ENCODE results near the gene PRUNE2.
"Not testable (repeated sequence)": the region's sequence is repeated elsewhere in the genome, so short reads cannot be mapped to it uniquely, and the experiment has no call there.

PRUNE2 gene

GRCh38 chr9:76605321-76605900 is 300.5 kb downstream of the PRUNE2 start:
- no peak overlapping the region for H3K4me3 ChIP-seq (ENCODE audit: low read length in 2 of 2)
- H3K36me3 ChIP-seq (ENCODE audit: control insufficient read depth in 2 of 2, insufficient read depth in 2 of 2, low read length in 2 of 2): no peaks in the 10 kb centered on the region
- peaks cover 0 to 3% of the 10 kb centered on the region in 2 donors for H3K4me1 ChIP-seq (ENCODE audit: control insufficient read depth in 2 of 2, insufficient read depth in 2 of 2, low read length in 2 of 2)
- no peaks in the 10 kb centered on the region for H3K9me3 ChIP-seq (ENCODE audit: control insufficient read depth in 2 of 2, low read length in 2 of 2)
- no peak overlapping the region for H3K27ac ChIP-seq (ENCODE audit: low read depth in 2 of 2, low read length in 2 of 2)
- no peaks in the 10 kb centered on the region for H3K27me3 ChIP-seq (ENCODE audit: control insufficient read depth in 2 of 2, insufficient read depth in 2 of 2, low read length in 2 of 2)
- H3K9ac ChIP-seq (ENCODE audit: low read depth in 1 of 2, low read length in 2 of 2): no peak overlapping the region

DNA sequence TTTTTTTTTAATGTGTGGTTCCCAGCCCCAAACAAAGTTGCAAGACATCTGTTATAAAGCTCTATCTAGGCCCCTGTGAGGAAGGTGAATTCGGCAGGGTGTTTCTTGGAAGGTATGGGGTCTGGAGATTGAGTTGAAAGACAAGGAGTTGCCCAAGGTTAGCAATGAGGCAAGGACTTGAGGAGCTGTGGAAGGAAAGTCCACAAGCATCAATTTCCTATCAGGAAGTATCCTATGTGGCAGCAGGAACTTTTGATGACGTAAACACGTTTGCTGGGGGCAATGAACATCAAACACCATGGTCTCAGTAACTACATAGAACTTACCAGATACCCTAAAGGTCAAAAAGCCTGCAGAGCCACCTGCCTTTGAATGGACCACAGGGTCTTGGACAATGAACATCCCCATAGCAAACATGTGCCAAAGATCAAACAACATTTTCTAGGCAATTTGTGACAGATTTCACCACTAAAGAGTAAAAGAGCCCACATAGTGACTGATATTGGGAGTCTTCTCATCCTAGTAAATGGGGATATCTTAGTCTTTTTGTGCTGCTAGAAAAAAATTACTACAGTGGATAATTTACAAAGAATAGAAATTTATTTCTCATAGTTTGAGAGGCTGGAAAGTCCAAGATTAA is 301.9 kb downstream of the PRUNE2 start:
- H3K4me1 ChIP-seq (ENCODE audit: control insufficient read depth in 2 of 2, insufficient read depth in 2 of 2, low read length in 2 of 2): peaks cover 0 to under 1% of the 10 kb centered on the region in 2 donors
- no peaks in the 10 kb centered on the region for H3K9me3 ChIP-seq (ENCODE audit: control insufficient read depth in 2 of 2, low read length in 2 of 2)
- no peak overlapping the region for H3K9ac ChIP-seq (ENCODE audit: low read depth in 1 of 2, low read length in 2 of 2)
- H3K27ac ChIP-seq (ENCODE audit: low read depth in 2 of 2, low read length in 2 of 2): no peak overlapping the region
- H3K36me3 ChIP-seq (ENCODE audit: control insufficient read depth in 2 of 2, insufficient read depth in 2 of 2, low read length in 2 of 2): no peaks in the 10 kb centered on the region
- no peaks in the 10 kb centered on the region for H3K27me3 ChIP-seq (ENCODE audit: control insufficient read depth in 2 of 2, insufficient read depth in 2 of 2, low read length in 2 of 2)
- no peak overlapping the region for H3K4me3 ChIP-seq (ENCODE audit: low read length in 2 of 2)

DNA sequence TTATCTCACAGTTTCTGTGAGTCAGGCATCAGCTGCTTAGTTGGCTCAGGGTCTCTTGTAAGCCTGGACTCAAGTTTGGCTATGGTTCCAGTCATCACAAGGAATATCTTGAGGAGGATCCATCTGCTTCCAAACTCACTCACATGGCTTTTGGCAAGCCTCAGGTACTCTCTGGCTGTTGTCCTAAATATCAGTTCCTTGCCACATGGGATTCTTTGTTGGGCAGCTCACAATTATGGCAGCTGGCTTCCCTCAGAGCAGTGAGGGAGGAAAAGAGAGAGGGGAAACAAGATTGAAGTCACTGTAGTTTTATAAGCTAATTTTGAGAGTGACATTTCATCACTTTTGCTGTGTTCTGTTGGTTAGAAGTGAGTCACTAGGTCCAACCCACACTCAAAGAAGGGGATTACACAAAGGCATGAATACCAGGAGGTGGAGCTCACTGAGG is 302.4 kb downstream of the PRUNE2 start:
- H3K27me3 ChIP-seq (ENCODE audit: control insufficient read depth in 2 of 2, insufficient read depth in 2 of 2, low read length in 2 of 2): no peaks in the 10 kb centered on the region
- H3K36me3 ChIP-seq (ENCODE audit: control insufficient read depth in 2 of 2, insufficient read depth in 2 of 2, low read length in 2 of 2): no peaks in the 10 kb centered on the region
- no peak overlapping the region for H3K9ac ChIP-seq (ENCODE audit: low read depth in 1 of 2, low read length in 2 of 2)
- H3K9me3 ChIP-seq (ENCODE audit: control insufficient read depth in 2 of 2, low read length in 2 of 2): no peaks in the 10 kb centered on the region
- no peaks in the 10 kb centered on the region for H3K4me1 ChIP-seq (ENCODE audit: control insufficient read depth in 2 of 2, insufficient read depth in 2 of 2, low read length in 2 of 2)
- no peak overlapping the region for H3K27ac ChIP-seq (ENCODE audit: low read depth in 2 of 2, low read length in 2 of 2)
- no peak overlapping the region for H3K4me3 ChIP-seq (ENCODE audit: low read length in 2 of 2)

DNA sequence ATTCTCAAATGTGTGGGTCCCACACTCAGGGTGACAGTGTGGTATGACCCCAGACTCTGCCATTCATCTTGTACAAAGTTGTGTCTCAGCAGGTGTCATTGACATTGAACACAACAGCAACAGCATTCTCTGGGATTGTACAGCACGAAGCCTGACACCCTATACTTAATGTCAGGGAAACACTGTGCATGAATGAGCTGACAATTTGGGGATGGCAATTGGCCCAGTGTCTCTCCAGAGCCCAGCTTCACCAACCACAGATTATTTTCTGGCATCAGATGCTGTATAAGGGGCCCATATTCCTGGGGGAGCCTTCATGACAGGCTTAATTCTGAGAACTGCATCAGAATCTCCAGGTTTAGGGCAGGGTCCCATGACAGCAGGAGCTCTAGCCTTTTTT is 303.7 kb downstream of the PRUNE2 start:
- Histone ChIP-seq H3K27ac (ENCODE audit: low read depth in 2 of 2, low read length in 2 of 2) (no peak overlapping the region), H3K9me3 (ENCODE audit: control insufficient read depth in 2 of 2, low read length in 2 of 2) (no peaks in the 10 kb centered on the region), H3K4me1 (ENCODE audit: control insufficient read depth in 2 of 2, insufficient read depth in 2 of 2, low read length in 2 of 2) (no peaks in the 10 kb centered on the region), H3K4me3 (ENCODE audit: low read length in 2 of 2) (no peak overlapping the region), H3K27me3 (ENCODE audit: control insufficient read depth in 2 of 2, insufficient read depth in 2 of 2, low read length in 2 of 2) (no peaks in the 10 kb centered on the region), H3K36me3 (ENCODE audit: control insufficient read depth in 2 of 2, insufficient read depth in 2 of 2, low read length in 2 of 2) (no peaks in the 10 kb centered on the region), H3K9ac (ENCODE audit: low read depth in 1 of 2, low read length in 2 of 2) (no peak overlapping the region)

- no peaks in the 10 kb centered on the region for H3K9me3 ChIP-seq (ENCODE audit: control insufficient read depth in 2 of 2, low read length in 2 of 2)
- H3K27ac ChIP-seq (ENCODE audit: low read depth in 2 of 2, low read length in 2 of 2): no peak overlapping the region
- H3K9ac ChIP-seq (ENCODE audit: low read depth in 1 of 2, low read length in 2 of 2): no peak overlapping the region
- H3K27me3 ChIP-seq (ENCODE audit: control insufficient read depth in 2 of 2, insufficient read depth in 2 of 2, low read length in 2 of 2): no peaks in the 10 kb centered on the region
- no peak overlapping the region for H3K4me3 ChIP-seq (ENCODE audit: low read length in 2 of 2)
- H3K36me3 ChIP-seq (ENCODE audit: control insufficient read depth in 2 of 2, insufficient read depth in 2 of 2, low read length in 2 of 2): no peaks in the 10 kb centered on the region
- H3K4me1 ChIP-seq (ENCODE audit: control insufficient read depth in 2 of 2, insufficient read depth in 2 of 2, low read length in 2 of 2): no peaks in the 10 kb centered on the region
Observed at GRCh38 chr9:76600007-76600615, 305.8 kb downstream of the PRUNE2 start.

GRCh38 chr9:76598981-76599380 is 306.9 kb downstream of the PRUNE2 start:
- no peaks in the 10 kb centered on the region for H3K36me3 ChIP-seq (ENCODE audit: control insufficient read depth in 2 of 2, insufficient read depth in 2 of 2, low read length in 2 of 2)
- no peaks in the 10 kb centered on the region for H3K4me1 ChIP-seq (ENCODE audit: control insufficient read depth in 2 of 2, insufficient read depth in 2 of 2, low read length in 2 of 2)
- H3K27me3 ChIP-seq (ENCODE audit: control insufficient read depth in 2 of 2, insufficient read depth in 2 of 2, low read length in 2 of 2): no peaks in the 10 kb centered on the region
- no peak overlapping the region for H3K4me3 ChIP-seq (ENCODE audit: low read length in 2 of 2)
- no peak overlapping the region for H3K9ac ChIP-seq (ENCODE audit: low read depth in 1 of 2, low read length in 2 of 2)
- no peaks in the 10 kb centered on the region for H3K9me3 ChIP-seq (ENCODE audit: control insufficient read depth in 2 of 2, low read length in 2 of 2)
- no peak overlapping the region for H3K27ac ChIP-seq (ENCODE audit: low read depth in 2 of 2, low read length in 2 of 2)

DNA sequence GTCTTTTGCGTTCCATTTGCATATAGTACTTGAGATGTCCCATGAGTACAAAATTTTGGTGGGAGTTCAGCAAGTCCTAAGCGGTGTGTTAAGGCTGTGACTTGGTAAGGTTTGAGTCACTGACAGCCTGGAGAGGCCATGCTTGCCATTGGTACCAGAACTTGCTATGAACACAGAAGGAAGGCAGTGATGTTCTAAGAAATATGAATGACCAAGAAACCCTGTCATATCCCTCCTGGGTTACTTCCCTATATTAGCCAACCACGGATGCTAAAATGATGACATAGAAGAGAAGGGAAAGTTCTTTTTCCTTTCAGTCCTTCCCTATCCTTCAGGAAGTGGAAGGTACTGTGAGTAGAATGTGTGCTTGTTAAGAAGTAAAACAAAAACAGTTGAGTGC is 310.3 kb downstream of the PRUNE2 start:
- no peak overlapping the region for H3K27ac ChIP-seq (ENCODE audit: low read depth in 2 of 2, low read length in 2 of 2)
- H3K4me1 ChIP-seq (ENCODE audit: control insufficient read depth in 2 of 2, insufficient read depth in 2 of 2, low read length in 2 of 2): peaks cover 0 to 4% of the 10 kb centered on the region in 2 donors
- H3K27me3 ChIP-seq (ENCODE audit: control insufficient read depth in 2 of 2, insufficient read depth in 2 of 2, low read length in 2 of 2): no peaks in the 10 kb centered on the region
- no peaks in the 10 kb centered on the region for H3K36me3 ChIP-seq (ENCODE audit: control insufficient read depth in 2 of 2, insufficient read depth in 2 of 2, low read length in 2 of 2)
- H3K9me3 ChIP-seq (ENCODE audit: control insufficient read depth in 2 of 2, low read length in 2 of 2): no peaks in the 10 kb centered on the region
- no peak overlapping the region for H3K4me3 ChIP-seq (ENCODE audit: low read length in 2 of 2)
- no peak overlapping the region for H3K9ac ChIP-seq (ENCODE audit: low read depth in 1 of 2, low read length in 2 of 2)

- Histone ChIP-seq H3K27ac (ENCODE audit: low read depth in 2 of 2, low read length in 2 of 2) (no peak overlapping the region), H3K4me3 (ENCODE audit: low read length in 2 of 2) (no peak overlapping the region), H3K36me3 (ENCODE audit: control insufficient read depth in 2 of 2, insufficient read depth in 2 of 2, low read length in 2 of 2) (no peaks in the 10 kb centered on the region), H3K27me3 (ENCODE audit: control insufficient read depth in 2 of 2, insufficient read depth in 2 of 2, low read length in 2 of 2) (no peaks in the 10 kb centered on the region), H3K4me1 (ENCODE audit: control insufficient read depth in 2 of 2, insufficient read depth in 2 of 2, low read length in 2 of 2) (peaks cover 0 to 4% of the 10 kb centered on the region in 2 donors), H3K9me3 (ENCODE audit: control insufficient read depth in 2 of 2, low read length in 2 of 2) (no peaks in the 10 kb centered on the region), H3K9ac (ENCODE audit: low read depth in 1 of 2, low read length in 2 of 2) (no peak overlapping the region)
Observed at GRCh38 chr9:76594764-76595424, 311.0 kb downstream of the PRUNE2 start.

DNA sequence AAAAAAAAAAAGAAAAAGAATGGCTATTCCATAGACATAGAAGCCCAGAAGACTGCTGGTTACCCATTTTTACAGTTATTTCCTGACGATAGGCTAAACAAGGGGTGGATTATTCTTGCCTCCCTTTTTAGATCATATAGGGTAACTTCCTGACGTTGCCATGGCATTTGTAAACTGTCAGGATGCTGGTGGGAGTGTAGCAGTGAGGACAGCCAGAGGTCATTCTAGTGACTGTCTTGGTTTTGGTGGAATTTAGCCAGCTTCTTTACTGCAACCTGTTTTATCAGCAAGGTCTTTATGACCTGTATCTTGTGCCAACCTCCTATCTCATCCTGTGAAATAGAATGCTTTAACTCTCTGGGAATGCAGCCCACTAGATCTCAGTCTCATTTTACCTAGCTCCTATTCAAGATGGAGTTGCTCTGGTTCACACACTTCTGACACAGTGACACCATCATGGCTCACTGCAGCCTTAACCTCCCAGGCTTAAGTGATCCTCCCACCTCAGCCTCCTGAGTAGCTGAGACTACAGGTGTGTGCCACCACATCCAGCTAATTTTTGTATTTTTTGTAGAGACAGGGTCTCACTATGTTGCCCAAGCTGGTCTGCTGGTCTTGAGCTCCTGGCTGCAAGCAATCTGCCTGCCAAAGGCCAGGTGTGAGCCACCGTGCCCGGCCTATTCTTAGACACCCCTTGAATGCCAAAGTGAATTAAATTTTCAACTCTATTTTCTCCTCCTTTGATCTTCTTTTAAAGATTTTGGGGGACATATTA is 311.8 kb downstream of the PRUNE2 start:
- H3K4me1 ChIP-seq (ENCODE audit: control insufficient read depth in 2 of 2, insufficient read depth in 2 of 2, low read length in 2 of 2): not testable (repeated sequence)

GRCh38 chr9:76592974-76593347 is 313.0 kb downstream of the PRUNE2 start:
- H3K27me3 ChIP-seq (ENCODE audit: control insufficient read depth in 2 of 2, insufficient read depth in 2 of 2, low read length in 2 of 2): no peaks in the 10 kb centered on the region
- no peak overlapping the region for H3K27ac ChIP-seq (ENCODE audit: low read depth in 2 of 2, low read length in 2 of 2)
- peaks cover 2 to 7% of the 10 kb centered on the region in 2 donors for H3K4me1 ChIP-seq (ENCODE audit: control insufficient read depth in 2 of 2, insufficient read depth in 2 of 2, low read length in 2 of 2)
- no peaks in the 10 kb centered on the region for H3K9me3 ChIP-seq (ENCODE audit: control insufficient read depth in 2 of 2, low read length in 2 of 2)
- H3K4me3 ChIP-seq (ENCODE audit: low read length in 2 of 2): no peak overlapping the region
- H3K9ac ChIP-seq (ENCODE audit: low read depth in 1 of 2, low read length in 2 of 2): no peak overlapping the region
- no peaks in the 10 kb centered on the region for H3K36me3 ChIP-seq (ENCODE audit: control insufficient read depth in 2 of 2, insufficient read depth in 2 of 2, low read length in 2 of 2)

More for the DNA sequence above, 311.8 kb downstream of the PRUNE2 start:
- not testable (repeated sequence) for H3K27ac ChIP-seq (ENCODE audit: low read depth in 2 of 2, low read length in 2 of 2); H3K9me3 ChIP-seq (ENCODE audit: control insufficient read depth in 2 of 2, low read length in 2 of 2); H3K36me3 ChIP-seq (ENCODE audit: control insufficient read depth in 2 of 2, insufficient read depth in 2 of 2, low read length in 2 of 2); H3K4me3 ChIP-seq (ENCODE audit: low read length in 2 of 2); H3K27me3 ChIP-seq (ENCODE audit: control insufficient read depth in 2 of 2, insufficient read depth in 2 of 2, low read length in 2 of 2); H3K9ac ChIP-seq (ENCODE audit: low read depth in 1 of 2, low read length in 2 of 2)
